GM12873 (cell line): ENCODE measurements around the gene TEDC1.

Experiments used
- TF ChIP-seq, protein P1 (sequence below): IDR thresholded peaks from 2 replicates; pipeline ENCODE4 v1.5.1; 2012; ENCODE audit warnings: low read depth, mild to moderate bottlenecking, moderate library complexity, low read length, control low read depth; ENCODE audit not compliant: insufficient read depth; ENCODE audit errors: missing control alignments

Gene TEDC1

DNA sequence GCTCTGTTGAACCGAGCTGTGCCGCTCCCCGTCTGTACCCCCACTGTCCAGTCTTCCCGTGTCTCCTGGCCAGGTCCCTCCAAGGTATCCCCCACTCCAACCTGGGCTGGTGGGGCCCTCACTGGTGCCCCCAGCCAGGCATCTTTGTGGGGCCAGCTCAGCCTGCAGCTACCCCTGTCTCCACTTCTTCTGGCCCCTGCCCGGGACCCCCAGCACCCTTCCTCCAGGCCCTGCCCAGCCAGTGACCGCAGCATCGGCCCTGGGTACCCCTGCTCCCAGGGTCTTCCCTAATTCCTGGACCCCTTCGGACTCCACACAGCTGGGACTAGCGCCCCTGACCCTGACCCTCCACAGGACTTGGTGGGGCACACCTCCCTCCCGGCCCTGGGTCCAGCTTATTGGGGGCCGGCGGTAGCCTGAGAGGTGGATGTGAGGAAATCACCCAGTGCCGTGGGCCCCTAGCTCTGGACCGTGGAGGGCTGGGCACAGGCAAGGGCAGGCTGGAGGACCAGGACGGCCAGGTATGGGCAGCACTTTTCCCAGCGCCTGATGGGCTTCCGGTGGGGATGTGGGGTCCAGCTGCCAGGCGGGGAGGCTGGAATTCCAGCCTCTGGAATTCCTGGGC, 8.4 kb upstream of the TEDC1 start:
- TF ChIP-seq, protein P1, sequence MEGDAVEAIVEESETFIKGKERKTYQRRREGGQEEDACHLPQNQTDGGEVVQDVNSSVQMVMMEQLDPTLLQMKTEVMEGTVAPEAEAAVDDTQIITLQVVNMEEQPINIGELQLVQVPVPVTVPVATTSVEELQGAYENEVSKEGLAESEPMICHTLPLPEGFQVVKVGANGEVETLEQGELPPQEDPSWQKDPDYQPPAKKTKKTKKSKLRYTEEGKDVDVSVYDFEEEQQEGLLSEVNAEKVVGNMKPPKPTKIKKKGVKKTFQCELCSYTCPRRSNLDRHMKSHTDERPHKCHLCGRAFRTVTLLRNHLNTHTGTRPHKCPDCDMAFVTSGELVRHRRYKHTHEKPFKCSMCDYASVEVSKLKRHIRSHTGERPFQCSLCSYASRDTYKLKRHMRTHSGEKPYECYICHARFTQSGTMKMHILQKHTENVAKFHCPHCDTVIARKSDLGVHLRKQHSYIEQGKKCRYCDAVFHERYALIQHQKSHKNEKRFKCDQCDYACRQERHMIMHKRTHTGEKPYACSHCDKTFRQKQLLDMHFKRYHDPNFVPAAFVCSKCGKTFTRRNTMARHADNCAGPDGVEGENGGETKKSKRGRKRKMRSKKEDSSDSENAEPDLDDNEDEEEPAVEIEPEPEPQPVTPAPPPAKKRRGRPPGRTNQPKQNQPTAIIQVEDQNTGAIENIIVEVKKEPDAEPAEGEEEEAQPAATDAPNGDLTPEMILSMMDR: no peak

DNA sequence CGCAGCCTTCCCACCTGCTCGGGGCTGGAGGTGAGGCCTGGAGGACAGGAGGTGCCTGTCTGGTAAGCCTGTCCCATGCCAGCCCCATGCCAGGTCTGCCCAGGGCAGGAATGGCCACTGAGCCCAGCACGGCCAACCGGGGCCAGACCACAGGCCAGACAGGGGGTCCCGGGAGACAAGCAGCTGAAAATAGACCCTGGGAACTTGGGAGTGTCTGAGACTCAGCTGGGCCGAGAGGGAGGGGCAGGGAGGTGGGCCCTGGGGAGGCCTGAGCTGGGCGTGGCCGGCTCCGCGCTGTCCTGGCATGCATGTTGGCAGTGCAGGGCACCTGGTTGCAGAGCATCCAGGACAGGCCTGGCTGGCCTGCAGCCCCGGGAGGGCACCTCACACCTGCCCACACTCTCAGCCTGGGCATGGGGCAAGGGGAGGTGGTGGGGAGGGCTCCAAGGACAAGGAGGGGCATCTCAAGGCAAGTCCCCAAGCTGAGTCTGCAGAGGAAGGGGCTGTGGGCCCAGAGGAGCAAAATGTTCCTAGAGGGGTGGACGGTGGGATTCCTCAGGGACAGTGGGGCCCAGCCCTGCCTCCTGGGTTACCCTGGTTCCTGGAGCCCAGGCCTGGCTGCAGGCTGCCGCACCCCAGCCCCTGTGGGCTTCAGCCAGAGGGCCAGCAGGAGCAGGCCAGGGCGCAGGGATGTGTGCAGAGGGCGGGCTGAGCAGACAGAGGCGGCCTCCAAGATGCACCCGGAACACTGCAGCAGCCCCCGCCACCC, 7.6 kb upstream of the TEDC1 start:
- TF ChIP-seq, protein P1: no peak

DNA sequence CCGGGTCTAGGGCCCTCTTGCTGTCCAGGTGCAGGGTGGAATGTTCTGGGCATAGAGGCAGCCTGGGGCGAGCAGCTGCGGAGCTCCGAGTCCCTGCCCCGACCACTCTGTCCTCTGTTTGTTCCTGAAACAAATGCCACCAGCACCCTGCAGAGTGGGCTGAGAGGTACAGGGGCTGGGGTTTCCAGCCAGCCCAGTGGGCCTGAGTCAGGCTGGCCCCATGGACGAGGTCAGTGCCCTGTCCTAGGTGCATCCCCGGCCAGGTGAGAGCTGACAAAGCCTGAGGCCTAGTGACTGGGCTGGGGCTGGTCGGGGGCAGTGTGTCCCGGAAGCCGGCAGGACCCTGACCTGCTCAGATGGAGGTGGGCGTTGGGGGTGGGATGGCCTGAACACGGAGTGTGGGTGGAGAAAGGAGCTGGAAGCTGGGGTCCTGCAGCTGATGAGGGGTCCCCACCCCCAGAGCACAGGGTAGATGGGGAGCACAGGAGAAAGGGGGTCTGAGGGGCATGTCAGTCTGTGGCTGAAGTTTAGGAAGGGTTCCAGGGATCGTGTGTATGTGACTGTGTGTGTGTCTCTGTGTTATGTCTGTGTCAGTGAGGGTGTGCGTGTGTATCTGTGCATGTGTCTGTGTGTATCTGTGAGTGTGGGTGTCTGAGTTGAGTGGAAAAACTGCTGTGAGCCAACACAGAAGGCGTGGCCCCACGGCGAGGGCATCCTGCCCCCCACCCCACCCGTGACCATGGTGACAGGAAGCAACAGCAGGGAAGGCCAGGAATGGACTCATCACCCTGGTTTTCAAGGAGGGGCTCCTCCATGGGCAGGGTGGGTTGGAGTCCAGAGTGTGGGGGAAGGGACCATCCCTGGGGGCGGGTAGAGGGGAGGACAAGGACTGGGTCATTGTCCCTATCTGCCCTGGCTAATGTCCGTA, 6.7 kb upstream of the TEDC1 start:
- TF ChIP-seq, protein P1: no peak

DNA sequence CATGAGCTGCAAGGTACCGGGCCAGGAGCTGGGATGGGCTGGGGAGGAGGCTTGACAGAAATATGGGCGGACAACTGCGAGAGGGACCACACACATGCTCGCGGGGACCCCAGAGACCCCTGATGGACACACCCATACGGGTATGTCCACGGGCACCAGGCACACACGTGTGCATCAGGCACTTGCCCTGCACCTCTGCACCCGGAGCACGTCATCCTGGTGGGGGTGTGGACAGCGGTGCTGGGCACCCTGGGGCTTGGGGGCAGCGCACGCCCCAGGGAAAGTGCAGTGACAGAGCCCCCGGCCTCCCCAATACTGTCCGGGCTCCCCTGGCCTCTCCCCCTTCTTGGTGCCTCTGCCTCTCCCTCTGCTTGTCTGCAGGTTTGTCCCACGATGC, 6.1 kb upstream of the TEDC1 start:
- TF ChIP-seq, protein P1: no peak

DNA sequence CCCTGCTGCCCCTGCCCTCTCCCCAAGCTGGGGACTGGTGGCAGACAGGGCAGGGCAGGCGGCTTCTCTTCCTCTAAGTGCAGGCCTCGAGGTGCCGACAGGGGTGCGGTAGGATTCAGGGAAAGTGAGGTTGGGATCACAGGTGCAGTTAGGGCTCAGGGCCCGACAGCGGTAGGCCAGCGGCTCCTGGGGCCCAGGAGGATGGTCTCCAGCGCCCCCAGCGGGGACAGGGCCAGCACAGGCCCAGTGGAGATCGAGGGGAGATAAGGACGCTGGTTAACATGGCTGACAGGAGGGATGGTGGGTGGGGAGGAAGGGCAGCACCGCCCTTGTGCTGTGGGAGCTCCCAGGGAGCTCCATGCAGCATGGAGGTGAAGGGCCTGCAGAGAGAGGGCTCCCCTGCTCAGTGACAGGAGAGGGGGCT, 5.3 kb upstream of the TEDC1 start:
- TF ChIP-seq, protein P1: peak; percentile 39

DNA sequence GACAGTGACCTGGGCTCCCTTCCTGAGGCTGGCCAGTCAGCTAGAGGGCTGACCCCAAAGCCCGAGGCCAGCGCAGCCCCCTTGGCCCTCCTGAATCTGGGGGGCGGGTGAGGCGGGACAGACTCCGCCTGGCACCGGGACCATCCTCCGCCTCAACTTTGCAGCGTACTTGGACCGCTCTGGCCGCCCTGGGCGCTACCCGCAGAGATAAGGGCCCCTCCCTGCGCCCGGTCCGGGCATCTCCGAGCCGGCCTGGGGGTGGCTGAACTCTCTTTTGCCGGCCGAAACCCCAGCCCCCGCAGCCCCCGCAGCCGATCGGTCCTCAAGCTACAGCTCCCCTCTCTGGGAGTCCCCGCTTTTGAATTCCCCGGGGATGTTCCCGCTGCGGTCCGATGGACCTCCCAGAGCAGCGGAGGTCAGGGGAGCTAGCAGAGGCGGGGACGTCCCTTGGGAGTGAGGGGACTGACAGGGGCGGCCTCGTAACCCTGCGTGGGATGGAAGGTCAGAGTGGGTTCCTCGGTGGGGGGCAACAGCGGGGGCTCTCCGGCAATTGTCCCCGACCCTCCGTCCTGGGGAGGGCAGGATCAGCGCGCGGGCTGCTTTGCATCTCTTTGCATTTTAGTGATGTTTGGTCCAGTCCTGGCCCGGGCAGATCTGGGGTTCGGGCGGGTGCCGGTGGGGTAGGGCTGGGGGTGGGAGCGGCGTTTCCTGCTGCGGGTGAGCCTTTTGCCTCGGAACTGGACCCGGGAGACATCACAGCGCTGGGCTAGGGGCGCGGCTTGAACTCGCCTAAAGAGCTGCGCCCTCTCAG, 4.7 kb upstream of the TEDC1 start, which contains the start of gene CRIP1:
Gene CRIP1 (plus strand): TSS at position 724 of the 811 bp plus-strand sequence. CDS start 374 bp downstream, outside the sequence.
- TF ChIP-seq, protein P1: no peak
